Hepatocyte (in vitro differentiated cells): ENCODE measurements around the gene NHLRC1.

Experiments
- EZH2 ChIP-seq: fragments of 200-600 bp; sonication (generic); IDR thresholded peaks from 2 replicates; pipeline ENCODE4 v1.6.1; 2016; ENCODE audit warnings: antibody characterized with exemption, mild to moderate bottlenecking, borderline replicate concordance
- EZH2phosphoT487 ChIP-seq: fragments of 200-600 bp; sonication (generic); IDR thresholded peaks from one replicate; pipeline ENCODE4 v1.6.1; 2018; ENCODE audit warnings: antibody characterized with exemption, mild to moderate bottlenecking, low read depth, moderate library complexity; ENCODE audit not compliant: unreplicated experiment, severe bottlenecking
- TF ChIP-seq, protein P1 (sequence below): fragments of 200-600 bp; sonication (generic); IDR thresholded peaks from 2 replicates; pipeline ENCODE4 v1.5.1; 2016; ENCODE audit warnings: antibody characterized with exemption, mild to moderate bottlenecking; ENCODE audit not compliant: poor library complexity

DNA sequence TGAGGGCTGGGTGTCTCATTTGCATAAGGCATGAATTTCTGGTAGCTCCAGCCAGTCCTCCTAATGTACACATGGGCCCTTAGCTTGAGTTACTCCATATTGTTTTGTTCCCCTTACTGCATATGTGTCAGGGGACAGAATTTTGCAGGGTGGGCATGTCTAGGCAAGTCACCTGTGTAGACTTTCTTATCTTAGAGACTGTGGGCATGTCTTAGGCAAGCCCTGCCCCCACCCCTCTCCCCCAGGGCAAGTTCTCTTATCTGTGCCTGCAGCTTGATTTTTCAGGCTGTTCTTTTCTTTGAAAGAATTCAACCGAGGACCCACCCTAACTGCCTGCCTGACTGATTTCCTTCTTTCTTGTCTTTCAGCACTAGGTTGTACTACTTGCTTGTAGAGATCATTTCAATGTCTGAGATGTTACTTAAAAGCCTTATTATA, 32.1 kb downstream of the NHLRC1 start:
- no peak for TF ChIP-seq EZH2
- TF ChIP-seq, protein P1, sequence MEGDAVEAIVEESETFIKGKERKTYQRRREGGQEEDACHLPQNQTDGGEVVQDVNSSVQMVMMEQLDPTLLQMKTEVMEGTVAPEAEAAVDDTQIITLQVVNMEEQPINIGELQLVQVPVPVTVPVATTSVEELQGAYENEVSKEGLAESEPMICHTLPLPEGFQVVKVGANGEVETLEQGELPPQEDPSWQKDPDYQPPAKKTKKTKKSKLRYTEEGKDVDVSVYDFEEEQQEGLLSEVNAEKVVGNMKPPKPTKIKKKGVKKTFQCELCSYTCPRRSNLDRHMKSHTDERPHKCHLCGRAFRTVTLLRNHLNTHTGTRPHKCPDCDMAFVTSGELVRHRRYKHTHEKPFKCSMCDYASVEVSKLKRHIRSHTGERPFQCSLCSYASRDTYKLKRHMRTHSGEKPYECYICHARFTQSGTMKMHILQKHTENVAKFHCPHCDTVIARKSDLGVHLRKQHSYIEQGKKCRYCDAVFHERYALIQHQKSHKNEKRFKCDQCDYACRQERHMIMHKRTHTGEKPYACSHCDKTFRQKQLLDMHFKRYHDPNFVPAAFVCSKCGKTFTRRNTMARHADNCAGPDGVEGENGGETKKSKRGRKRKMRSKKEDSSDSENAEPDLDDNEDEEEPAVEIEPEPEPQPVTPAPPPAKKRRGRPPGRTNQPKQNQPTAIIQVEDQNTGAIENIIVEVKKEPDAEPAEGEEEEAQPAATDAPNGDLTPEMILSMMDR: no peak
- TF ChIP-seq EZH2phosphoT487: no peak
